Endothelial cell of umbilical vein (primary cell): ENCODE measurements around the gene SPRN. TPM values are rescaled to one million over a fixed set of nuclear protein-coding genes. Genes with fewer than 3 reads are reported as not detected.

ENCODE experiments used
- BruUV-seq: library from RNA; stranded (reverse); fragments of 400-500 nt; replicated peaks from 2 replicates; lab custom pipeline; 2021; lab: Mats Ljungman, UMichigan
- CTCF ChIA-PET: fragments of 300-600, 350-600 bp; sonication (Branson Sonifier 250); formaldehyde crosslinking; loops from one replicate; lab custom pipeline; 2021; ENCODE audit warnings: antibody characterized with exemption, inconsistent platforms; lab: Charles Lee
- POLR2A ChIA-PET: fragments of 300-600, 350-600 bp; sonication (Branson Sonifier 250); formaldehyde crosslinking; loops from one replicate; lab custom pipeline; 2021; ENCODE audit warnings: antibody characterized with exemption, inconsistent platforms; lab: Charles Lee
- DNase-seq: peaks from one replicate; pipeline ENCODE4 v3.0.0-alpha.2; 2011; ENCODE audit warnings: low read depth, low spot score
- FAIRE-seq: peaks from 2 replicates; lab custom pipeline; 2011; peaks lifted over from hg19 to GRCh38; lab: Jason Lieb, UNC
- H2AFZ ChIP-seq: 2 replicates; pipeline ENCODE4 v1.6.0; 2012; ENCODE audit warnings: low read depth, low read length, control low read depth, inconsistent platforms
- H3K27ac ChIP-seq: 2 replicates; pipeline ENCODE4 v1.5.1; 2011; ENCODE audit warnings: low read depth, mild to moderate bottlenecking, control low read depth, low read length, moderate library complexity; ENCODE audit not compliant: insufficient read depth
- H3K27me3 ChIP-seq, 2 experiments: 2 replicates each; pipeline versions ENCODE4 v1.6.0 to v1.6.1; 2011; ENCODE audit warnings: low read length in 2 of 2, mixed read lengths in 1 of 2; ENCODE audit not compliant: control insufficient read depth in 2 of 2, insufficient read depth in 2 of 2
- H3K36me3 ChIP-seq, 2 experiments: 2 replicates in 1 of 2; 3 replicates in 1 of 2; pipeline ENCODE4 v1.5.1; 2011; ENCODE audit warnings: low read length in 2 of 2, mild to moderate bottlenecking in 1 of 2, moderate library complexity in 1 of 2; ENCODE audit not compliant: control insufficient read depth in 2 of 2, insufficient read depth in 2 of 2; ENCODE audit errors: extremely low read depth in 1 of 2
- H3K4me1 ChIP-seq: 3 replicates; pipeline ENCODE4 v1.5.1; 2011; ENCODE audit warnings: mild to moderate bottlenecking, low read length; ENCODE audit not compliant: control insufficient read depth, insufficient read depth; ENCODE audit errors: extremely low read depth
- H3K4me2 ChIP-seq: 2 replicates; pipeline ENCODE4 v1.6.1; 2011; ENCODE audit warnings: low read length, control low read depth, mixed read lengths; ENCODE audit not compliant: insufficient read depth
- H3K4me3 ChIP-seq, 3 experiments: fragments of 200-600 bp in 1 of 3; sonication (generic), shearing (Covaris generic) in 1 of 3; replicated peaks in 1 of 3; 2 replicates each; pipeline ENCODE4 v1.5.1; 2011 to 2016; ENCODE audit warnings: control low read depth in 3 of 3, low read length in 3 of 3, mild to moderate bottlenecking in 2 of 3, inconsistent platforms in 1 of 3, low read depth in 1 of 3, moderate library complexity in 1 of 3; ENCODE audit not compliant: insufficient read depth in 1 of 3
- H3K79me2 ChIP-seq: 2 replicates; pipeline ENCODE4 v1.6.0; 2012; ENCODE audit warnings: low read length, inconsistent platforms; ENCODE audit not compliant: control insufficient read depth, insufficient read depth
- H3K9ac ChIP-seq: replicated peaks from 2 replicates; pipeline ENCODE3; 2011; ENCODE audit warnings: low read length, control low read depth; ENCODE audit not compliant: insufficient read depth; ENCODE audit errors: extremely low read depth
- H3K9me1 ChIP-seq: replicated peaks from 3 replicates; pipeline ENCODE4 v1.6.0; 2011; ENCODE audit warnings: mild to moderate bottlenecking, low read length; ENCODE audit not compliant: control insufficient read depth, insufficient read depth; ENCODE audit errors: extremely low read depth
- H3K9me3 ChIP-seq: replicated peaks from 2 replicates; pipeline ENCODE4 v1.5.1; 2012; ENCODE audit warnings: low read length, inconsistent platforms; ENCODE audit not compliant: control insufficient read depth, insufficient read depth
- H4K20me1 ChIP-seq: replicated peaks from 2 replicates; pipeline ENCODE3; 2011; ENCODE audit warnings: mild to moderate bottlenecking, low read length; ENCODE audit not compliant: control insufficient read depth, insufficient read depth; ENCODE audit errors: extremely low read depth
- EZH2 ChIP-seq: IDR thresholded peaks from 2 replicates; pipeline ENCODE4 v1.6.1; 2012; ENCODE audit warnings: borderline replicate concordance, low read depth, mild to moderate bottlenecking, moderate library complexity, low read length, inconsistent platforms; ENCODE audit not compliant: severe bottlenecking
- FOS ChIP-seq: IDR thresholded peaks from 2 replicates; pipeline ENCODE4 v1.6.1; 2011; ENCODE audit warnings: mild to moderate bottlenecking, low read length, moderate library complexity, borderline replicate concordance; ENCODE audit not compliant: insufficient read depth
- GATA2 ChIP-seq: IDR thresholded peaks from 2 replicates; pipeline ENCODE4 v1.7.0; 2011; ENCODE audit warnings: low read depth, mild to moderate bottlenecking, moderate library complexity, mixed read lengths, low read length; ENCODE audit not compliant: insufficient read length, insufficient read depth
- JUN ChIP-seq: IDR thresholded peaks from 2 replicates; pipeline ENCODE4 v1.6.1; 2011; ENCODE audit warnings: borderline replicate concordance, low read depth; ENCODE audit not compliant: insufficient read length, insufficient read depth
- MYC ChIP-seq: IDR thresholded peaks from one replicate; pipeline ENCODE4 v1.6.1; 2011; ENCODE audit warnings: mild to moderate bottlenecking, low read depth, low read length
- POLR2A ChIP-seq: IDR thresholded peaks from 2 replicates; pipeline ENCODE4 v1.6.1; 2012; ENCODE audit warnings: low read depth, mild to moderate bottlenecking, control low read depth, low read length
- POLR2AphosphoS5 ChIP-seq: IDR thresholded peaks from 2 replicates; pipeline ENCODE4 v1.6.1; 2012; ENCODE audit warnings: low read depth, mild to moderate bottlenecking, control low read depth, low read length, moderate library complexity; ENCODE audit not compliant: insufficient read depth
- dilution Hi-C: fragments of 300-500 bp; cut with MboI; formaldehyde crosslinking; loops from one replicate; pipeline ENCODE4 v1.15.0; 2019; ENCODE audit warnings: low sequenced_read_pairs; ENCODE audit not compliant: extremely low pct_ligation_motif_present
- intact Hi-C: fragments of 100-400 bp; cut with micrococcal nuclease; formaldehyde crosslinking; loops from one replicate; pipeline ENCODE4 v1.10.0; 2022
- polyA plus RNA-seq, 4 experiments: library from polyadenylated mRNA; depleted of rRNA in 3 of 4; stranded (reverse) in 3 of 4; unstranded in 1 of 4; fragments of >200 nt; gene quantifications; 2 replicates each; pipeline versions ENCODE4 v1.2.1 to v1.2.3, GENCODE V29; 2011 to 2012; ENCODE audit warnings: missing spikeins in 1 of 4
- total RNA-seq: library from RNA; stranded (reverse); gene quantifications from 2 replicates; pipeline ENCODE4 v1.2.3, GENCODE V29; 2021
- TF ChIP-seq, protein P1 (sequence below): IDR thresholded peaks from 2 replicates; pipeline ENCODE4 v1.6.1; 2011; ENCODE audit not compliant: insufficient read depth, insufficient read length
- TF ChIP-seq, protein P2 (sequence below), 2 donors: IDR thresholded peaks; 1 replicate in 1 of 2; 2 replicates in 1 of 2; pipeline ENCODE4 v1.5.1; 2011; ENCODE audit warnings: low read length in 2 of 2, mild to moderate bottlenecking in 2 of 2, moderate library complexity in 2 of 2, control low read depth in 1 of 2, inconsistent platforms in 1 of 2, low read depth in 1 of 2; ENCODE audit not compliant: insufficient read depth in 1 of 2; ENCODE audit errors: extremely low read depth in 1 of 2

The SPRN gene
- total and polyA plus RNA-seq, 2 donors (not counting 3 experiments of a cell fraction or from before 2014, with no cell fraction given): 0.13 TPM; not detected in 1

DNA sequence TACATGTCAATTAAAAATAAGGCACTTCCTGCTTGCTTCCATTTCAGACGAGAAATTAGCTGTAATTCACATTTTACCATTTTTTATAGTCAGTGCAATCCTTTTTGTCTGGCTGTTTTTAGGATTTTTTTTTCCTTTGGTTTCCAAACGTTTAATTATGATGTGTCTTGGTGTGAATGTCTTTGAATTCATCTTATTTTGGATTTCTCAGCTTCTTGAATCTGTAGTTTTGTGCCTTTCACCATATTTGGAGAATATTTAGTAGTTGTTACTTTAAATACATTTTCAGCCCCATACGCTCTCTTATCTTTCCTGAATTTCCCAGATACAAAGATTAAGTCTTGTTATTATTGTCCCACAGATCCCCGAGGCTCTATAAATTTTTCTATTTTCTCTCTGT, 26.9 kb upstream of the SPRN start:
- dilution Hi-C loops: no loop called here
- no peak overlapping the region for H3K9ac ChIP-seq
- H3K27ac ChIP-seq: no peak overlapping the region
- H2AFZ ChIP-seq: no peak overlapping the region
- no peak for FAIRE-seq
- H3K27me3 ChIP-seq: no peaks in the 10 kb centered on the region
- H3K9me1 ChIP-seq: no peaks in the 10 kb centered on the region
- ChIA-PET POLR2A (no interaction called here), CTCF (no interaction called here)
- no peaks in the 10 kb centered on the region for H4K20me1 ChIP-seq
- TF ChIP-seq GATA2: no peak
- no peak for TF ChIP-seq FOS
- TF ChIP-seq POLR2A: no peak
- TF ChIP-seq MYC: no peak
- TF ChIP-seq, protein P1, sequence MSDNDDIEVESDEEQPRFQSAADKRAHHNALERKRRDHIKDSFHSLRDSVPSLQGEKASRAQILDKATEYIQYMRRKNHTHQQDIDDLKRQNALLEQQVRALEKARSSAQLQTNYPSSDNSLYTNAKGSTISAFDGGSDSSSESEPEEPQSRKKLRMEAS: no peak
- no peak for TF ChIP-seq EZH2
- no peak for TF ChIP-seq POLR2AphosphoS5
- no peak for TF ChIP-seq JUN
- TF ChIP-seq, protein P2, sequence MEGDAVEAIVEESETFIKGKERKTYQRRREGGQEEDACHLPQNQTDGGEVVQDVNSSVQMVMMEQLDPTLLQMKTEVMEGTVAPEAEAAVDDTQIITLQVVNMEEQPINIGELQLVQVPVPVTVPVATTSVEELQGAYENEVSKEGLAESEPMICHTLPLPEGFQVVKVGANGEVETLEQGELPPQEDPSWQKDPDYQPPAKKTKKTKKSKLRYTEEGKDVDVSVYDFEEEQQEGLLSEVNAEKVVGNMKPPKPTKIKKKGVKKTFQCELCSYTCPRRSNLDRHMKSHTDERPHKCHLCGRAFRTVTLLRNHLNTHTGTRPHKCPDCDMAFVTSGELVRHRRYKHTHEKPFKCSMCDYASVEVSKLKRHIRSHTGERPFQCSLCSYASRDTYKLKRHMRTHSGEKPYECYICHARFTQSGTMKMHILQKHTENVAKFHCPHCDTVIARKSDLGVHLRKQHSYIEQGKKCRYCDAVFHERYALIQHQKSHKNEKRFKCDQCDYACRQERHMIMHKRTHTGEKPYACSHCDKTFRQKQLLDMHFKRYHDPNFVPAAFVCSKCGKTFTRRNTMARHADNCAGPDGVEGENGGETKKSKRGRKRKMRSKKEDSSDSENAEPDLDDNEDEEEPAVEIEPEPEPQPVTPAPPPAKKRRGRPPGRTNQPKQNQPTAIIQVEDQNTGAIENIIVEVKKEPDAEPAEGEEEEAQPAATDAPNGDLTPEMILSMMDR (IDR thresholded peaks at IDR 0.05; ENCODE audit: extremely low read depth in 1 of 2, insufficient read depth in 1 of 2, low read depth in 1 of 2, low read length in 2 of 2): no peak
- no peaks in the 10 kb centered on the region for H3K79me2 ChIP-seq
- H3K9me3 ChIP-seq: no peaks in the 10 kb centered on the region
- intact Hi-C loops: no loop called here
- H3K4me1 ChIP-seq: no peaks in the 10 kb centered on the region
- no peak for DNase-seq
- H3K36me3 ChIP-seq: no peaks in the 10 kb centered on the region
- no peak overlapping the region for H3K4me2 ChIP-seq
- BruUV-seq: no TSS peak
- no peak overlapping the region for H3K4me3 ChIP-seq
